ENCODE data around the gene DCLK1. TPM values are rescaled to one million over a fixed set of nuclear protein-coding genes. Genes with fewer than 3 reads are reported as not detected.

Gene DCLK1
- total RNA-seq, 1 experiment from 2014 or later: 0.10 TPM

- ChIA-PET CTCF (no interaction called here), RAD21 (ENCODE audit: low non-redundant PET in 1 of 2, low total read pairs in 2 of 2, uncharacterized antibody in 2 of 2, unreplicated experiment in 2 of 2) (no interaction called here), POLR2A (no interaction called here)
- peaks cover 0 to 14% of the 10 kb centered on the region in 2 experiments; a peak in 2 of 4 replicates for H3K9me3 ChIP-seq (ENCODE audit: control insufficient read depth in 1 of 2, insufficient read depth in 1 of 2, low read depth in 1 of 2, low read length in 2 of 2)
- no peak overlapping the region for H3K4me3 ChIP-seq (replicated peaks in 1 of 2; ENCODE audit: low read depth in 1 of 2, low read length in 2 of 2)
- intact Hi-C loops (cut with micrococcal nuclease): no loop called here
- BruUV-seq (replicated peaks): no TSS peak
- H3K9ac ChIP-seq (ENCODE audit: low read length): no peak overlapping the region
- no peaks in the 10 kb centered on the region for H4K20me1 ChIP-seq (ENCODE audit: insufficient read depth)
- TF ChIP-seq, protein P1, sequence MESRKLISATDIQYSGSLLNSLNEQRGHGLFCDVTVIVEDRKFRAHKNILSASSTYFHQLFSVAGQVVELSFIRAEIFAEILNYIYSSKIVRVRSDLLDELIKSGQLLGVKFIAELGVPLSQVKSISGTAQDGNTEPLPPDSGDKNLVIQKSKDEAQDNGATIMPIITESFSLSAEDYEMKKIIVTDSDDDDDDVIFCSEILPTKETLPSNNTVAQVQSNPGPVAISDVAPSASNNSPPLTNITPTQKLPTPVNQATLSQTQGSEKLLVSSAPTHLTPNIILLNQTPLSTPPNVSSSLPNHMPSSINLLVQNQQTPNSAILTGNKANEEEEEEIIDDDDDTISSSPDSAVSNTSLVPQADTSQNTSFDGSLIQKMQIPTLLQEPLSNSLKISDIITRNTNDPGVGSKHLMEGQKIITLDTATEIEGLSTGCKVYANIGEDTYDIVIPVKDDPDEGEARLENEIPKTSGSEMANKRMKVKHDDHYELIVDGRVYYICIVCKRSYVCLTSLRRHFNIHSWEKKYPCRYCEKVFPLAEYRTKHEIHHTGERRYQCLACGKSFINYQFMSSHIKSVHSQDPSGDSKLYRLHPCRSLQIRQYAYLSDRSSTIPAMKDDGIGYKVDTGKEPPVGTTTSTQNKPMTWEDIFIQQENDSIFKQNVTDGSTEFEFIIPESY (IDR thresholded peaks at IDR 0.05; ENCODE audit: extremely low read depth, insufficient replicate concordance, low read length): no peak
- TF ChIP-seq RAD21 (IDR thresholded peaks at IDR 0.05; ENCODE audit: low read depth): no peak
- TF ChIP-seq CEBPB (IDR thresholded peaks at IDR 0.05; ENCODE audit: low read depth): no peak
- TF ChIP-seq ATF3 (IDR thresholded peaks at IDR 0.05): no peak
- no peak for TF ChIP-seq EZH2phosphoT487 (IDR thresholded peaks at IDR 0.05; ENCODE audit: borderline replicate concordance)
- TF ChIP-seq POLR2A (IDR thresholded peaks at IDR 0.05; ENCODE audit: borderline replicate concordance, extremely low read depth, insufficient read depth, insufficient read length): no peak
- no peak for TF ChIP-seq SRF (IDR thresholded peaks at IDR 0.05; ENCODE audit: low read depth)
- no peak for TF ChIP-seq ELF1 (IDR thresholded peaks at IDR 0.05; ENCODE audit: borderline replicate concordance, low read depth)
- no peak for TF ChIP-seq CBX3 (IDR thresholded peaks at IDR 0.05; ENCODE audit: low read depth)
- no peak for TF ChIP-seq SIN3A (IDR thresholded peaks at IDR 0.05; ENCODE audit: low read depth)
- TF ChIP-seq EZH2 (IDR thresholded peaks at IDR 0.05): no peak
- H2AFZ ChIP-seq (ENCODE audit: low read depth, low read length, poor library complexity, severe bottlenecking): no peak overlapping the region
- H3K9me2 ChIP-seq (ENCODE audit: insufficient read depth): no peaks in the 10 kb centered on the region
- no peaks in the 10 kb centered on the region for H3K36me3 ChIP-seq (ENCODE audit: control insufficient read depth in 1 of 2, insufficient read depth in 2 of 2, low read length in 2 of 2)
- H3K27ac ChIP-seq (ENCODE audit: low read depth, low read length): no peak overlapping the region
- H3K27me3 ChIP-seq (ENCODE audit: insufficient read depth, low read length): no peaks in the 10 kb centered on the region
- no peaks in the 10 kb centered on the region for H3K79me2 ChIP-seq (ENCODE audit: insufficient read depth, low read length)
- no peak for ATAC-seq
- DNase-seq (ENCODE audit: low read depth, low spot score): no peak
- no peak overlapping the region for H3K4me2 ChIP-seq (ENCODE audit: low read length)
- no peaks in the 10 kb centered on the region for H3K4me1 ChIP-seq (ENCODE audit: control insufficient read depth in 1 of 2, insufficient read depth in 2 of 2, low read length in 2 of 2)
Observed at GRCh38 chr13:36154567-36155291, 23.5 kb upstream of the DCLK1 start.
